ENCODE measurements around the gene CHAD. TPM values are rescaled to one million over a fixed set of nuclear protein-coding genes. Genes with fewer than 3 reads are reported as not detected.
"Not testable (repeated sequence)": the region's sequence is repeated elsewhere in the genome, so short reads cannot be mapped to it uniquely, and the experiment has no call there.

The CHAD gene
- total RNA-seq, 1 donor from 2014 or later, result not detected

DNA sequence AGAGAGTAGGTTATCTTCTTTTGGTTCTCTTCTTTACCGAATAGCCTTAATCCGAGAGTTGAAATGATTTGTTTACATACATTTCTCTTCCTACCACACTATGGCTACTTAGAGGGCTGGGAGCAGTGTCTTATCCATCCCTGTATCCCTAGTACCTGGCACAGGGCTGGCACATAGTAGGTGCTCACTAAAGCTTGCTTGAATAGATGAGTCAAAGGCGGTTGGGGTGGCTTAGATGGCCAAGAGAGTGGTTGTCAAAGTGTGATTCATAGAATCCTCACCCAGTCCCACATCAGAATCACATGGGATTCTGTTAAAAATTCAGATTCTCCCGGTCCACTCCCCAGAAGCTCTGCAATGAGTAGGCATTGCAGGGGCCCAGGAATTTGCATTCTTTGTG is 11.1 kb downstream of the CHAD start:
- DNase-seq, result no peak

DNA sequence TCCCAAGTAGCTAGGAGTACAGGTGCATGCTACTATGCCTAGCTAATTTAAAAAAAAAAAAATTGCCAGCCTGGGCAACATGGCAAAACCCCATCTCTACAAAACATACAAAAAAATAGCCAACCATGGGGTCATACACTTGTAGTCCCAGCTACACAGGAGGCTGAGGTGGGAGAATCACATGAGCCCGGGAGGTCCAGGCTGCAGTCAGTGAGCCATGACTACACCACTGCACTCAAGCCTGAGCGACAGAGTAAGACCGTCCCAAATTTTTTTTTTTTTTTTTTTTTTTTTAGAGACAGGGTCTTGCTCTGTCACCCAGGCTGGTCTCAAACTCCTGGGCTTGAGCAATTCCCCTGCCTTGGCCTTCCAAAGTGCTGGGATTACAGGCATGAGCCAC is 14.8 kb downstream of the CHAD start:
- DNase-seq, result no peak

DNA sequence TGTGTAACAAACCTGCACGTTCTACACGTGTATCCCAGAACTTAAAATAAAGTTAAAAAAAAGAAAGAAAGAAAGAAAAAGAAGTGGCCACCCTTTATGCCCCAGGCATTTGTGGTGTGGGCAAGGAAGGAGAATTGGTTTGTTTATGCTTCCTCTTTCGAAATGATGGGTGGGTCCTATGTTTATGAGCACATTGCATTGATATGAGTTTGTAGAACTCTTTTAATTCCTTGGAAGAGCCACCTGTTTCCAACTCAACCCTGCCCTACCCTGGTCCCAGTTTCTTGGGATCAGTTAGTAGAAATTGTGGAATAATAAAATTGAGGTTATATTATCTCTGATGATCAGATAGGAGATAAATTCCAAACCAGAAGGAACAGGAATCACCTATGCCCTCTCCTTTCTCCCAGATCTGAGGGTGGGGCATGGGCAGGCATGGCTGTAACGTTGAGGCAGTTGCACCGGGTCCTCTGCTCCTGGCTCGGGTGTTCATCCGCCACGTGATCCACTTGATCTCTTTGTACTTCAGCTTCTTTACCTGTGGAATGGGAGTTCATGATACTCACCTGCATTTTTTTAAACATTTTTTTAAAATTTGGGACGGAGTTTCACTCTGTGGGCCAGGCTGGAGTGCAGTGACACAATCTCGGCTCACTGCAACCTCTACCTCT is 15.9 kb downstream of the CHAD start:
- no peak for DNase-seq

DNA sequence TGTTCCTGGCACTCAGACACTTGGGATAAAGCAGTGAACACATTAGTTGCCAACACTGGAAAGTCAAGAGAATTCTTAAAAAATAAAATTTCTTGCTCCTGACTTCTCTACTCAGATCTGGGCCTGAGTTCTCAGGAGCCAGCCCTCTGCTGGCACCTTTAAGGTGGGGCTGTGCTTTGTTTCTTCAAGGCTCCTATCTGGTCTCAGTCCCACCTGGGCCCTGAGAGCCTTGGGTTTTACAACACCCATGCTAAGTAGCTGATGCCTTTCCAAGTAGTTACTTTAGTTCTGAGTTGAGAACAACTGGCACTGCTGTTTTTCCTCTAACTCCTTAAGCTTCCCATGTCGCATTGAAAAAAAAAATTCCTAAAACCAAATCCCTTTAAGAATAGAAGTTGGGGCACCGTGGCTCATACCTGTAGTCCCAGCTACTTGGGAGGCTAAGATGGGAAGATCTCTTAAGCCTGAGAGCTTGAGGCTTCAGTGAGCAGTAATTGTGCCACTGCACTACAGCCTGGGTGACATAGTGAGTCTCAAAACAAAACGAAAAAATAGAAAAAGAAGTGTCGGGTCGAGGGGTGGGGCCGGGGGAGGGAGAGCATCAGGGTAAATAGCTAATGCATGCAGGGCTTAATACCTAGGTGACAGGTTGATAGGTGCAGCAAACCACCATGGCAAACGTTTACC is 16.6 kb downstream of the CHAD start:
- DNase-seq, result no peak

DNA sequence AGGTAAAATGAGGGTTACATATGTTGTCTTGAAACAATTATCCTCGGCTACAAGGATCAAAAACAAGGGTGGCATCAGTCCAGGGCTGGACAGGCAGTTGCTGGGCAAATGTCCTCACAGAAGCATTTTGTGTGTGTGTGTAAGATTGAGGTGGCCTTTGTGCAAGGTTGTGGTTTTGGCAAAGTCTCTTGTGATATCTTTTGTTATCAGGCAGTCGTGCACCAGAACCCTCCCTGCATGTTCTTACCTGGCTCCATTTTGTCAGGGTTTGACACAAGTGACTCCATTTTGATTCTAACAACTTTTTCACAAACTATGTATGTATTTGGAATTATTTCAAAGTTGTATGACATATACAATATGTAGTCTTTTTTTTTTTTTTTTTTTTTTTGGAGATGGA is 20.0 kb downstream of the CHAD start:
- DNase-seq, result no peak

DNA sequence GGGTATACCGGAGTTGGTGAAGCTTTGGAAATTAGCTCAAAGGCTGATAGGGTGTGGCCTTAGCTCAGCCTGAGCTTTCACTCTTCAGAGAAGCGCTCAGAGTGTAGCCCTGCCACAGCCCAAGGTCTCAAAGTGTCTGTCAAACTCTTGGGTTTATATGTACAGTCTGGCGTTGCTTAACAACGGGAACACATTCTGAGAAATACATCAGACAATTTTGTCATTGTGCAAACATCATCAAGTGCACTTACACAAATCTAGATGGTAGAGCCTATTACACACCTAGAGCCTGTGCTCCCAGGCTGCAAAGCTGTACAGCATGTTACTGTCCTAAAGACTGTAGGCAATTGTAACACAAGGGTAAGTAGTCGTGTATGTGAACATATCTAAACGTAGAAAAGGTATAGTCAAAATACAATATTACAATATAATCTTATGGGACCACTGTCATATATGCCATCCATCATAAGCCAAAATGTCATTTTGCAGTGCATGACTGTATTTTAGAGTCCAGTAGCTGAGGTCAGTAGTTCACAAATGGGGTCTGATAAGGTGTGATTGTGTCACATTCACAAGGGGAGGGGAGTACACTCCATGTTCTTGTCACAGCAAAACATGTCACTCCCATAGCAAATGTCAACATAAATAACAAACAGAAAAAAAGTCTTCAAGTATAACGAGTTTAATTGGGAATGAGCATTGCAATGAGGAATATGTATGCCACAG is 20.6 kb downstream of the CHAD start:
- DNase-seq, result peak; percentile 60

DNA sequence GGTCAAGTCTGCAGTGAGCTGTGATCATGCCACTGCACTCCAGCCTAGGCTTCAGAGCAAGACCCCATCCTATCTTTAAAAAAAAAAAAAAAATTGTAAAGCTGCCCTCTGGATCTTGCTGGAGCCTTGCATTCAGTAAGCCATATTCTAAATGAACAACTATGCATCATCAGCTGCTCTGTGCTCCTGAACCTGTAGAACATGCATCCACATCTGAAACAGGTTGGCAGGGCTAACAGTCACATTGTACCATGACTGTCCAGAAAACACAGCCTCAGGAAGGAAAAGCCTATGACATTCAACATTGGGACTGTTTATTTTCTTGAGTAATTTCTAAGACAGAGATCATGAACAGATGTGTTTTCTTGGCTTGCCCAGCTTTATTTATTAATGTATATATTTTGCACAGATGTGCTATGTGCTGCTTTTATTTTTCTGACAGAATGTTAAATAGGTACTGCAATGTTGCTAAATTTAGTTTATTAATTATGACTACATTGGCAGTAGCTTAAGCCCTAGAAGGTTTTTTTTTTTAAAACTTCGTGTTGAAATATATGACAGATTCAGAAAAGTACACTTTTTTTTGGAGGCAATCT is 22.9 kb downstream of the CHAD start:
- peak; percentile 72 for DNase-seq

DNA sequence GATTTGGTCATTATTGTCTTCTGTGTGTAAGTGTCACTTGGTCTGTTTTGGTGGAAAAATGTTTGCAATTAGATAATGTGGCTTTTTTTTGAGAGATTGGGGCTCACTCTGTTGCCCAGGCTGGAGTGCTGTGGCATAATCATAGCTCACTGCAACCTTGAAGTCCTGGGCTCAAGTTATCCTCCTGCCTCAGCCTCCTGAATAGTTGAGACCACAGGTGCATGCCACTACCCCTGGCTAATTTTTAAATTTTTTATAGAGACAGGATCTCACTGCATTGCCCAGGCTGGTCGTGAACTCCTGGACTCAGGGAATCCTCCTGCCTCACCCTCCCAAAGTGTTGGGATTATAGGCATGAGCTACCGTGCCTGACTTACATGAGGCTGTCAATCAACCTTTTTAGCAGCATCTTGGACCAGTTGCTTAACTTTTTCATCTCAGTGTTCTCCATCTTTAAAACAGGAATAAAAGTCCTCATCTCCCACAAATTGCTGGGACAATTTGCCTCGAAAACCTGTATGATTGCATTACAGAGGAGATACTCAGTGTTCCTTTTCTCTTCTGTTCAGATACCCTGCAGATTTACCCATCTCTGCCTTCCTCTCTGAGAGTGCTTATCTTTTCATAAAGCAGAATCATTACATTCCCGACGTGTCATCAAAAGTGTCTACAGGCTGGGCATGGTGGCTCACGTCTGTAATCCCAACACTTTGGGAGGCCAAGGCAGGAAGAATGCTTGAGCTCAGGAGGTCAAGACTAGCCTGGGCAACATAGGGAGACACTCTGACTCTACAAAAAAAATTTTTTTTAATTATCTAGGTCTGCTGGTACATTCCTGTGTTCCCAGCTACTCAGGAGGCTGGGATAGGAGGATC is 23.6 kb downstream of the CHAD start:
- no peak for DNase-seq

DNA sequence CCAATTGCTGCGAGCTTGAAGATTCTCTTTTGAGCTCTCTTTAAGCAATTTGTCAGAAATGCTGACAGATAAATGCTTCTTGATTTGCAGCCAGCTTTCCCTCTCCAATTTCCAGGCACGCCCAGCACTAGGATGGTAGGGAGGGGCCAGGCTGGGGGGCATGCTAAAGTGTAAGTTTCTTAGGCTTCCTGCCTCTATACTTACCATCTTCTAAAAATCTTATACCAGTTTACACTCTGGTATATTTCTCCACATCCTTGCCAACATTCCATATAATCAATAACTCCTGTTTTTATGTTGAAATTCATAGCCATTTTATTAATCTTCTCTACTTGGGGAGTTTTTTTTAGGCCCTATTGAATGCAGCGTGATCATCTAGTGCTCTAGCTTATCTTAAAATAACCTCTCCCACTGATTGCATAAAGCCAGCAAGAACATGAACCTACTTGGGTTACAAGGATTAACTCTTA is 25.1 kb downstream of the CHAD start:
- peak; percentile 79 for DNase-seq

DNA sequence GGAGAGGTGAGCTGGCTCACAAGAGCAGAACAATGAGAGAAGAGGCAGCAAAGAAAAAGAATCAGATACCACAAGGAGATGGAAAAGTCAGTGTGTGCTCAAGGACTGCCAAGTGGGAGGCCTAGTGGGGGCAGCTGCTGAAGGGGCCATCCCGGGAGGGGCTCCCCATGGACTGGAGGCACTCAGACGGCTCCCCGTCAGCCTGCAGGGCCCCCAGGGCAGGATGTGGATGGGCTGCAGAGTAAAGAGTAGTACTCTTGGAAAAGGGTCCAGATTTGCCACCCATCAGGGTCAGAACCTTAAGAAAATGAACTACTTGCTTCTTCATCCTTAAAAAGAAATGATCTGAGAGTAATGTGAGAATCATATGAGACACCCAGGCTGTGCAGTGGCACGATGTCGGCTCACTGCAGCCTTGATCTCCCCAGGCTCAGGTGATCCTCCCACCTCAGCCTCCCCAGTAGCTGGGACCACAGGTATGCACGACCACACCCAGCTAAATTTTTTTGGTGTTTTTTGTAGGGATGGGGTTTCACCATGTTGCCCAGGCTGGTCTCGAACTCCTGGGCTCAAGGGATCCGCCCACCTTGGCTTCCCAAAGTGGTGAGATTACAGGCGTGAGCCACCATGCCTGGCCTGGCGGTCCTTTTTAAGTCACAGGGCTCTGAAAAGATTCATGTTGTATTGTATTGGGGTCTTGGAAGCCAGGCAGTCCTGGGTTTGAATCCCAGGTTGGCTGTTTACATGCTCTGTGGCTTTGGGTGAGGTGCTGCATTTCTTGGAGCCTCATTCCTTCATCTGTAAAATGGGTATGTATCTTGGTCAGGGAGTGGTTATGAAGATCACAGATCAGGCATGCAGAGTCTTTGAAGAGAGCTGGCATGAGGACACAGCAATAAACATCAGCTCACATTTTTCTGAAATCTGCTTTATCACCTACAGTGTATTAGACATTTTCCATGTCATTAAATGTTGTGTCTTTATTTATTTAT is 27.5 kb downstream of the CHAD start:
- DNase-seq, result no peak

DNA sequence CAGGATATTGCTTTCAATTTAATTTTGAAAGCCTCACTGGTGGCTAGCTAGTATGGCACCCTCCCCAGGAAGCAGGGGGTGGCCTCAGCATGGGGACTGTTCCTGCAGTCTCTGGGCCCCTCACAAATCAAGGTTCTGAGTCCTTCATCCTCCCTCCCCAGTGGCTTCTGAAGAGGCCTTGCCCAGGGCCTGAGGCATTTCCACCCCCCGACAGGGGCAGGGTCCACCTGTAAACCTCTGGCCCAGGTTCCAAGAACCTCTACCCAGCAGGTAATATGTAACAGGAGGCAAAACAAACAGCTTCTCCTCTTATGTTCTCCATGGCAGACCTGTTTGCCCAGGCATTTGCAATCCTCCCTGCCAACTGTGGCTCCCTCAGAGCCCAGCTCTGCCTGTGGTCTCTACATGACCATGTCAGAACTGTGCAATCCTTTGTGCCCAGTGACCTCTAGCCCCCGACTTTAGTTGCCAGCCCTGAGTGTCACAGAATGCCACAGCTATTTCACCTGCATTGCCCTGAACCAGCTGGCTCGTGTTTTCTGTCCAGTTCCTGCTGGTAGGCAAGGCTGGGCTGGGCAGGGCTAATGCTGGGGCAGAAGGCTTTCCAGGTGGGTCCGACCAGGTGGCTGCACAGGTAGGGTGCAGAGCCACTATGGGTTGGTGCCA is 28.4 kb downstream of the CHAD start:
- DNase-seq, result no peak

DNA sequence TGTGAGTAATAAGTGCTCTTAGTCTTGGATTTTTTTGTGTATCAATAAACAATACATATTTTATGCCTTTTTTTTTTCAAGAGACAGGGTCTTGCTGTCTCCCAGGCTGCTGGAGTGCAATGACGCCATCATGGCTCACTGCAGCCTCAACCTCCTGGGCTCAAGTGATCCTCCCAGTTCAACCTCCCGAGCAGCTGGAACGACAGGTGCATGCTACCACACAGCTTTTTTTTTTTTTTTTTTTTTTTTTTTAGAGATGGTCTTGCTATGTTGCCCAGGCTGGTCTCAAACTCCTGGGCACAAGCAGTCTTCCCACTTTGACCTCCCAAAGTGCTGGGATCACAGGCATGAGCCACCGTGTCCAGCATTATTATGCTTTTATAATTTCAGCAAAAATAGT is 29.7 kb downstream of the CHAD start:
- DNase-seq, result no peak

DNA sequence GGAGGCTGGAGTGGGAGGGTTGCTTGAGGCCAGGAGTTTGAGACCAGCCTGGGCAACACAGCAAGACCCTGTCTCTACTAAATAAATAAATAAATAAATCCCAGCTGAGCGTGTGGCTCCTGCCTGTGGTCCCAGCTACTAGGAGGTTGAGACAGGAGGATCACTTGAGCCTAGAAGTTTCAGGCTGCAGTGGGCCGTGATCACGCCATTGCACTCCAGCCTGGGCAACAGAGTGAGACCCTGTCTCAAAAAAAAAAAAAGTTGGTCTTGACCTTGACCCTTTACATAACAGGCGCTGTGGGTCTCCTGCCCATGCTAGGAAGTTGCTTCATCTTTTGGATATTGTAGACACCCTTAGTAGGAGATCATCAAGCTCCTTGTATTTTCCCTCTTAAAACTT is 31.3 kb downstream of the CHAD start:
- no peak for DNase-seq

DNA sequence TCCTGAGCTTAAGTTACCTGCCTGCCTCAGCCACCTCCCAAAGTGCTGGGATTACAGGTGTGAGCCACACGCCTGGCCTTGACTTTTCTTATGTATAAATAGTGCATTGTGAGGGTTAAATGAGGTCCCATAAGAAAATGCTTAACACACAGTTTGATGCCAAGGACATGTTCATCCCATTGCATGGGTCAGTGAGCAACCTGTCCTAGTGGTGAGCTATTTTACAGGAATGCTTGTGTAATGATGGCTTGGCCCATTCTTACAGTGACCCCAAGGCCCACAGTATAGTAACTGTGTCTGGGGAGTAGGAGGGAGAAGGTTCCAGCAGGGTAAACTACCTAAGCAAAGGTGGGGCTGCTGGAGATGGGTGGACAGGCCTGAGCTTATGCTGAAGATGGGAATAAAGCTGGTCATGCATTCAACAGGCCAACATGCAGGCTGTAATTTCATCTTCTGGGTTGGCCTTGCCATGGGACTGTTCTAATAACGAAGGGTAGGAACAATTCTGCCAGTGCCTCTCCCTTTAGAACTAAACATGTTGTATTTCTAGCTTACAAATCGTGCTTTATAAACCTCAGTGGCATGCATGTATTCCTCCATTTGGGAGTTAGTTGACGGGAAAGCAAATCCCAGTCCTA is 36.4 kb downstream of the CHAD start:
- no peak for DNase-seq

DNA sequence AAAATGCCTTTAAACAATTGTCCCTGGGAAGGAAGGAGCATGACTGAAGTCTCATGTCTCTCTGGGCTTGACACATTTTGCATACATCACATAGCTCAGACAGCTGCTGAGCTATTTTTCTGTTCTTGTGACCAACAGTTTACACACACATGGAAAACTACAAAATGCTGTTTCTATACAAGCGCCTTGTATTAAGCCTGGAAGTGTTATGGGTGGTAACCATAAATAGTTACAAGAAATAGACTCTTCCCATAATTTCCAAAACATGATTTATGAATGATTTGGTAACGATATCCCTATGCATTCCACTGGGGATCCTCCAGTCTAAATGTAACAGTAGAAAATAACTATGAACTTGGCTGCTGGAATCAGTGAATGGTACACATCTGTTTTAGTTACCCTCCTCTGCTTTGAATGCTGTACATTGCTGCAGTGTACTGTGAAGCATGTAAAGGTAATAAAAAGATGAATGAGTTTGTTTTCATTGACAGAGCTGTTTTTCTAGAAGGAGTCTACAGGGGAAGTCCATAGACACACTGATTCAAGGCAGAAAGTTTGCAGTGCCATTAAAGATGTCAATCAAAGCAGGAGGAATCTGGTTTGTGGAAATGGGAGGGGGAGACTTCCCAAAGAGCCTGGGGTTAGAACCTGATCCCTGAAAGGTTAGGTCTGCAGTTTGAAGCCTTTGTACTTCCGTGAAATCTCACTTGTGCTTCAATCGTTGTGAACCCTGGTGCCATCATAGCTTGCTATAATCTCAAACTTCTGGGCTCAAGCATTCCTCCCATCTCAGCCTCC is 37.7 kb downstream of the CHAD start:
- peak; percentile 55 for DNase-seq

DNA sequence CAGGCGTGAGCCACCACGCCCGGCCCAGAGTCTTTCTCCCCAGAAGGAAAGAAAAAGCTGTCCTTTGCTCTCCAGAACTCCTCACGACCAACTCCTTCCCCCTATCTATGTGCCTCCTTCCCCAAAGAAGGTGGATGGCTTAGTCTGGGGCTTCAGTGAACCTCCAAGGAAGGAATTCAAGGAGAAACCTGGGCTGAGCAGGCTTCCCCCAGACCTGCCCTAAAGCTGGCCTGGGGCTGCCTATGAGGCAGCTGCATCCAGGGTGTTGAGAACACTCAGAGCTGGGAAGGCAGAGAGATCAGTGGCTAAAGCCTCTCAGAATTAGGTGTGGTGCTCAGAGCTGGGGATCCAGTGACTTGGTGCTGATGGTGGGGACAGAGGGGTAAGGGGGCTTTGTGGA is 38.9 kb downstream of the CHAD start:
- no peak for DNase-seq

DNA sequence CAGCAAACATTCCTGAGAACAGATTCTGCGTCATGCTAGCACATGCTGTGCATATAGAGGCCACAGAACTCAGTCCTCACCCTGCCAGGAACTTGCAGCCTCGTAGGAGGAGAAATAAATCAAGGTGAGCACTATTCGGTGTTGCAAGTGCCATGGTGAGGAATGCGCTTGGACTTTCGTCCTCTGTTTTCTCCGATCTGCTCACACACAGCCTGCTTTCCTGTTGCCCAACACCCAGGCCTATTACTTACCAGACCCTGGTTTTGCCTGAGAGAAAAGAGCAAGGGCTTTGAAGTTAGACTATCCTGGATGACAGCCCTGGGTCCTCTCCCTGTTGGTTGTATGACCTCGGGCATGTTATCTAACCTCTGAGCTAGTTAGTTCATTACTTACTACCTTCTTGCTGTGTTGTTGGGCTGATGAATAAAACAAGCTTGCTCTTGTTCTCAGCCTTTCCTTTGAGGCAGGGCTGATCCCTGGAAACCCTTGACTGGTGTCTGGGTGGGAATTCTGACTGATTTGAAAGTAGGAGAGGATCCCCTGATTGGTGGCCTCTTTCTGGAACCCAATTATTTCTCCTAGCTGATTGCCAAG is 39.8 kb downstream of the CHAD start:
- DNase-seq, result peak; percentile 34

DNA sequence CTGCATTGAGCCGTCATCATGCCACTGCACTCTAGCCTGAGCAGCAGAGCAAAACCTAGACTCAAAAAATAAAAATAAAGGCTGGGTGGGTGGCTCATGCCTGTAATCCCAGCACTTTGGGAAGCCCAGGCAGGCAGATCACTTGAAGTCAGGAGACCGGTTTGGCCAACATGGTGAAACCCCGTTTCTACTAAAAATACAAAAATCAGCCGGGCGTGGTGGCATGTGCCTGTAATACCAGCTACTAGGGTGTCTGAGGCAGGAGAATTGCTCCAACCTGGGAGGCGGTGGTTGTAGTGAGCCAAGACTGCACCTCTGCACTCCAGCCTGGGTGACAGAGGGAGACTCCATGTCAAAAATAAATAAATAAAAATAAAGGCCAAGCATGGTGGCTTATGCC is 40.6 kb downstream of the CHAD start:
- DNase-seq, result not testable (repeated sequence)
